Measurements from ENCODE around the gene PEX7.
"Not testable (repeated sequence)": the region's sequence is repeated elsewhere in the genome, so short reads cannot be mapped to it uniquely, and the experiment has no call there.

PEX7 gene

GRCh38 chr6:136790411-136791295 lies 31.7 kb upstream of the PEX7 start:
- DNase-seq (ENCODE audit: low read depth, low spot score): no peak

- peak; percentile 74 for DNase-seq (ENCODE audit: low read depth, low spot score)
These were observed 30.9 kb upstream of the PEX7 start for GRCh38 chr6:136791296-136792094.

- no peak for DNase-seq (ENCODE audit: low read depth, low spot score)
These were observed 30.3 kb upstream of the PEX7 start for GRCh38 chr6:136792095-136792409.

GRCh38 chr6:136792410-136793262 lies 29.8 kb upstream of the PEX7 start, which contains the start of gene MAP3K5:
Gene MAP3K5 (minus strand): TSS chr6:136792477. CDS start chr6:136792157, 320 bp downstream.
- peak; percentile 96 for DNase-seq (ENCODE audit: low read depth, low spot score)

GRCh38 chr6:136793363-136793762 lies 29.0 kb upstream of the PEX7 start:
- no peak for DNase-seq (ENCODE audit: low read depth, low spot score)

- no peak for DNase-seq (ENCODE audit: low read depth, low spot score)
These were observed 27.0 kb upstream of the PEX7 start for GRCh38 chr6:136795386-136795785.

GRCh38 chr6:136795996-136796395 lies 26.4 kb upstream of the PEX7 start:
- no peak for DNase-seq (ENCODE audit: low read depth, low spot score)

GRCh38 chr6:136798044-136798443 lies 24.3 kb upstream of the PEX7 start:
- no peak for DNase-seq (ENCODE audit: low read depth, low spot score)

- no peak for DNase-seq (ENCODE audit: low read depth, low spot score)
These were observed 20.8 kb upstream of the PEX7 start for GRCh38 chr6:136801581-136801980.

- no peak for DNase-seq (ENCODE audit: low read depth, low spot score)
These were observed 18.8 kb upstream of the PEX7 start for GRCh38 chr6:136803608-136804007.

GRCh38 chr6:136809091-136809860 lies 13.1 kb upstream of the PEX7 start:
- DNase-seq (ENCODE audit: low read depth, low spot score): no peak

- peak; percentile 55 for DNase-seq (ENCODE audit: low read depth, low spot score)
These were observed 11.1 kb upstream of the PEX7 start for GRCh38 chr6:136811272-136811671.

GRCh38 chr6:136812174-136812573 lies 10.2 kb upstream of the PEX7 start:
- peak; percentile 48 for DNase-seq (ENCODE audit: low read depth, low spot score)

GRCh38 chr6:136815608-136816007 lies 6.8 kb upstream of the PEX7 start:
- not testable (repeated sequence) for DNase-seq (ENCODE audit: low read depth, low spot score)

- DNase-seq (ENCODE audit: low read depth, low spot score): no peak
These were observed 5.7 kb upstream of the PEX7 start for GRCh38 chr6:136816656-136817055.

GRCh38 chr6:136820561-136820960 lies 1.8 kb upstream of the PEX7 start:
- no peak for DNase-seq (ENCODE audit: low read depth, low spot score)

- DNase-seq (ENCODE audit: low read depth, low spot score): no peak
These were observed 381 bp upstream of the PEX7 start for GRCh38 chr6:136822046-136822375.

- DNase-seq (ENCODE audit: low read depth, low spot score): no peak
These were observed 802 bp downstream of the PEX7 start for GRCh38 chr6:136823128-136823660.

- DNase-seq (ENCODE audit: low read depth, low spot score): no peak
These were observed 3.8 kb downstream of the PEX7 start for GRCh38 chr6:136826216-136826615.

- no peak for DNase-seq (ENCODE audit: low read depth, low spot score)
These were observed 9.6 kb downstream of the PEX7 start for GRCh38 chr6:136831873-136832562.
